ENCODE measurements around the gene TIMELESS. TPM values are rescaled to one million over a fixed set of nuclear protein-coding genes. Genes with fewer than 3 reads are reported as not detected.
A peak's percentile ranks its signal among the peaks of the same experiment; 100 is the strongest.
"Not testable (repeated sequence)": the region's sequence is repeated elsewhere in the genome, so short reads cannot be mapped to it uniquely, and the experiment has no call there.

The TIMELESS gene, protein sequence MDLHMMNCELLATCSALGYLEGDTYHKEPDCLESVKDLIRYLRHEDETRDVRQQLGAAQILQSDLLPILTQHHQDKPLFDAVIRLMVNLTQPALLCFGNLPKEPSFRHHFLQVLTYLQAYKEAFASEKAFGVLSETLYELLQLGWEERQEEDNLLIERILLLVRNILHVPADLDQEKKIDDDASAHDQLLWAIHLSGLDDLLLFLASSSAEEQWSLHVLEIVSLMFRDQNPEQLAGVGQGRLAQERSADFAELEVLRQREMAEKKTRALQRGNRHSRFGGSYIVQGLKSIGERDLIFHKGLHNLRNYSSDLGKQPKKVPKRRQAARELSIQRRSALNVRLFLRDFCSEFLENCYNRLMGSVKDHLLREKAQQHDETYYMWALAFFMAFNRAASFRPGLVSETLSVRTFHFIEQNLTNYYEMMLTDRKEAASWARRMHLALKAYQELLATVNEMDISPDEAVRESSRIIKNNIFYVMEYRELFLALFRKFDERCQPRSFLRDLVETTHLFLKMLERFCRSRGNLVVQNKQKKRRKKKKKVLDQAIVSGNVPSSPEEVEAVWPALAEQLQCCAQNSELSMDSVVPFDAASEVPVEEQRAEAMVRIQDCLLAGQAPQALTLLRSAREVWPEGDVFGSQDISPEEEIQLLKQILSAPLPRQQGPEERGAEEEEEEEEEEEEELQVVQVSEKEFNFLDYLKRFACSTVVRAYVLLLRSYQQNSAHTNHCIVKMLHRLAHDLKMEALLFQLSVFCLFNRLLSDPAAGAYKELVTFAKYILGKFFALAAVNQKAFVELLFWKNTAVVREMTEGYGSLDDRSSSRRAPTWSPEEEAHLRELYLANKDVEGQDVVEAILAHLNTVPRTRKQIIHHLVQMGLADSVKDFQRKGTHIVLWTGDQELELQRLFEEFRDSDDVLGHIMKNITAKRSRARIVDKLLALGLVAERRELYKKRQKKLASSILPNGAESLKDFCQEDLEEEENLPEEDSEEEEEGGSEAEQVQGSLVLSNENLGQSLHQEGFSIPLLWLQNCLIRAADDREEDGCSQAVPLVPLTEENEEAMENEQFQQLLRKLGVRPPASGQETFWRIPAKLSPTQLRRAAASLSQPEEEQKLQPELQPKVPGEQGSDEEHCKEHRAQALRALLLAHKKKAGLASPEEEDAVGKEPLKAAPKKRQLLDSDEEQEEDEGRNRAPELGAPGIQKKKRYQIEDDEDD
- 10 to 100 TPM; 64.5 to 85.3 TPM for total RNA-seq
- 85.4 TPM for polyA plus RNA-seq (2013, experiment 1 of 2)
- 74.3 TPM for polyA plus RNA-seq (2013, experiment 2 of 2)
- long read RNA-seq, experiment 1, full-length matches to known transcripts, result 1 of 25 reads
- long read RNA-seq, experiment 1, partial matches to known transcripts, result 23 of 25 reads
- long read RNA-seq, experiment 1, other reads (novel, unspliced or antisense), result 1 of 25 reads
- long read RNA-seq, experiment 2, full-length matches to known transcripts, result 163 of 228 reads
- long read RNA-seq, experiment 2, partial matches to known transcripts, result 24 of 228 reads
- long read RNA-seq, experiment 2, other reads (novel, unspliced or antisense), result 41 of 228 reads
- long read RNA-seq, experiment 3, full-length matches to known transcripts, result 361 of 520 reads
- long read RNA-seq, experiment 3, partial matches to known transcripts, result 60 of 520 reads
- long read RNA-seq, experiment 3, other reads (novel, unspliced or antisense), result 99 of 520 reads
- long read RNA-seq, experiment 4, partial matches to known transcripts, result 8 of 9 reads
- long read RNA-seq, experiment 4, other reads (novel, unspliced or antisense), result 1 of 9 reads

DNA sequence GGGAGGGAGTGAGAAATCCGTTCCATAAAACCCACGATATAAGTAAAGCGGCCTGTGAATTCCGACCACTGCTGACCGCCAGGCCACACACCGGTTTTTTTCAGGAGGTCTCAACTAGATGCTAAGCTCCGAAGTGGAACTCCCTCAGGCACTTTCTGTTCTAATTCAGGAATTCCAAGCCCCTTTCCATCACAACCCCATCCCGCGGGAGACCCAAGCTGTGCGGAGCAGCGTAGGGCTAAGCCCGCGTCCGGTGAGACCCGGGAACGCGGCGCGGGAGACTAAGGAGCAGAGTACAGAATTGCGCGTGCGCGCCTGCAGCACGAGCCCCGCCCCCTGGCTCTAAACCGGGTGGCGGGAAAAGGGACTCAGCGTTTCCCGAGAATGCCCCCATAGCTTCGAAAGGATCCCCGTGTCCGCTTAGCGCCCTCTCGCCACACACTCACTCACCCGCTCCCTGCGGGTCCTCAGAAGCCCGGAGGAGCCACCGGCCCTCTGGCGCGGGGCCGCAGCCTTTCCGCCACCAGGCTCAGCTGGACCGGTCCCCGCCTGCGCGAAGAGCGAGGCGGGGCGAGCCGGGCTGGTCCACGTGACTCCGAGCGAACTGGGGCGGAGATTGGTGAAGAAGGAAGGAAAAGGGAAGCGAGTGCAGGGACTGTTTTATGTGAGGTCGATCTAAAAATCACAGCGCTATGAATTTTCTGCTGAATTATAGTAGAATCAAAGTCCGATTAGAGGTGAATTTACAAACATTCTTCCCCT is at the start of gene TIMELESS:
Gene TIMELESS, minus strand, starts transcription at position 567 of the 762 bp plus-strand sequence. CDS start 15,256 bp downstream, outside the sequence.
- H3K36me3 ChIP-seq (ENCODE audit: control insufficient read depth, insufficient read depth, low read length), result no peaks in the 10 kb centered on the region
- peaks cover 23% of the 10 kb centered on the region for H3K36me3 Mint-ChIP-seq (ENCODE audit: low read depth)
- no peaks in the 10 kb centered on the region for H3K9me3 ChIP-seq (ENCODE audit: control insufficient read depth, low read length)
- H3K4me1 ChIP-seq (ENCODE audit: control insufficient read depth, insufficient read depth, low read length), result no peaks in the 10 kb centered on the region
- H3K27ac Mint-ChIP-seq, result peak within 1 kb of the TSS; percentile 96
- peak within 1 kb of the TSS; percentile 82 for H3K9ac ChIP-seq (ENCODE audit: extremely low read depth, low read length, poor library complexity, severe bottlenecking)
- peak; percentile 98 for DNase-seq
- H3K27me3 Mint-ChIP-seq (ENCODE audit: insufficient read depth), result peaks cover 4% of the 10 kb centered on the region
- H3K27ac ChIP-seq (ENCODE audit: low read depth, low read length), result peak within 1 kb of the TSS; percentile 96
- H3K9me3 Mint-ChIP-seq, result peaks cover 11% of the 10 kb centered on the region
- peak; percentile 20 for TF ChIP-seq CTCF (conservative IDR thresholded peaks at IDR 0.05)
- WGBS, 2 experiments (ENCODE audit: insufficient coverage in 1 of 2, insufficient read length in 1 of 2), result 0% methylated on average over 24 to 58 of the region's 58 CpGs
- no peaks in the 10 kb centered on the region for H3K27me3 ChIP-seq (ENCODE audit: control insufficient read depth, insufficient read depth, low read length, poor library complexity, severe bottlenecking)
- H3K4me3 ChIP-seq (ENCODE audit: low read length), result peak within 1 kb of the TSS; percentile 97
- H3K4me1 Mint-ChIP-seq, result peaks cover 8% of the 10 kb centered on the region
- peak within 1 kb of the TSS; percentile 80 for H3K4me3 Mint-ChIP-seq

GRCh38 chr12:56498126-56498902 is 49.1 kb upstream of the TIMELESS start:
- H3K4me3 ChIP-seq (ENCODE audit: low read length), result not testable (repeated sequence)

More at GRCh38 chr12:56498126-56498902, 49.1 kb upstream of the TIMELESS start:
- not testable (repeated sequence) for H3K27me3 ChIP-seq (ENCODE audit: control insufficient read depth, insufficient read depth, low read length, poor library complexity, severe bottlenecking); H3K9ac ChIP-seq (ENCODE audit: extremely low read depth, low read length, poor library complexity, severe bottlenecking); H3K4me1 Mint-ChIP-seq; H3K36me3 ChIP-seq (ENCODE audit: control insufficient read depth, insufficient read depth, low read length); H3K4me1 ChIP-seq (ENCODE audit: control insufficient read depth, insufficient read depth, low read length); H3K27ac ChIP-seq (ENCODE audit: low read depth, low read length); H3K9me3 ChIP-seq (ENCODE audit: control insufficient read depth, low read length); H3K4me3 Mint-ChIP-seq; H3K36me3 Mint-ChIP-seq (ENCODE audit: low read depth)
- peaks cover 41% of the 10 kb centered on the region for H3K27me3 Mint-ChIP-seq (ENCODE audit: insufficient read depth)
- peak overlapping the region; percentile 19 for H3K27ac Mint-ChIP-seq
- DNase-seq, result peak; percentile 71
- 70 to 71% methylated on average over 6 to 14 of the region's 14 CpGs for WGBS, 2 experiments (ENCODE audit: insufficient coverage in 1 of 2, insufficient read length in 1 of 2)
- H3K9me3 Mint-ChIP-seq, result peaks cover 33% of the 10 kb centered on the region

Measured in endodermal cell (in vitro differentiated cells).